Mesendoderm (in vitro differentiated cells): Measurements from ENCODE around the gene MPV17.
A peak's percentile ranks its signal among the peaks of the same experiment; 100 is the strongest.

Source experiments
- DNase-seq: peaks from one replicate; pipeline ENCODE4 v3.0.0; 2013
- H2AK5ac ChIP-seq: 2 replicates; pipeline ENCODE4 v1.6.1; 2013; ENCODE audit warnings: low read length, inconsistent platforms
- H2BK120ac ChIP-seq: 2 replicates; pipeline ENCODE4 v1.6.1; 2013; ENCODE audit warnings: low read depth, mild to moderate bottlenecking, low read length, moderate library complexity, mixed read lengths
- H2BK15ac ChIP-seq: replicated peaks from 2 replicates; pipeline ENCODE4 v1.6.1; 2013; ENCODE audit warnings: low read depth, mild to moderate bottlenecking, moderate library complexity
- H2BK5ac ChIP-seq: 2 replicates; pipeline ENCODE4 v1.6.1; 2013; ENCODE audit warnings: low read length, inconsistent platforms
- H3K18ac ChIP-seq: 2 replicates; pipeline ENCODE4 v1.6.1; 2013; ENCODE audit warnings: mild to moderate bottlenecking, low read length, mixed read lengths
- H3K23ac ChIP-seq: one replicate; pipeline ENCODE4 v1.6.1; 2013; ENCODE audit warnings: low read length
- H3K27ac ChIP-seq: 2 replicates; pipeline ENCODE4 v1.5.1; 2013; ENCODE audit warnings: low read depth, mild to moderate bottlenecking, inconsistent platforms, low read length, moderate library complexity
- H3K27me3 ChIP-seq: 2 replicates; pipeline ENCODE4 v1.6.1; 2013; ENCODE audit warnings: low read length, control low read depth, mild to moderate bottlenecking, inconsistent platforms; ENCODE audit not compliant: insufficient read depth, poor library complexity
- H3K36me3 ChIP-seq: 2 replicates; pipeline ENCODE4 v1.6.1; 2013; ENCODE audit warnings: low read length, inconsistent platforms; ENCODE audit not compliant: control insufficient read depth, insufficient read depth
- H3K4ac ChIP-seq: one replicate; pipeline ENCODE4 v1.6.1; 2013; ENCODE audit warnings: low read depth, mild to moderate bottlenecking, low read length, moderate library complexity
- H3K4me1 ChIP-seq: 2 replicates; pipeline ENCODE4 v1.6.1; 2013; ENCODE audit warnings: low read depth, low read length, inconsistent platforms; ENCODE audit not compliant: control insufficient read depth
- H3K4me2 ChIP-seq: 2 replicates; pipeline ENCODE4 v1.6.1; 2013; ENCODE audit warnings: low read length
- H3K4me3 ChIP-seq: 2 replicates; pipeline ENCODE4 v1.5.1; 2013; ENCODE audit warnings: mild to moderate bottlenecking, low read length
- H3K56ac ChIP-seq: one replicate; pipeline ENCODE4 v1.6.1; 2013; ENCODE audit warnings: low read length
- H3K79me1 ChIP-seq: 2 replicates; pipeline ENCODE4 v1.6.1; 2013; ENCODE audit warnings: low read length, inconsistent platforms
- H3K79me2 ChIP-seq: 2 replicates; pipeline ENCODE4 v1.6.1; 2013; ENCODE audit warnings: mild to moderate bottlenecking, low read length; ENCODE audit not compliant: control insufficient read depth, insufficient read depth
- H3K9ac ChIP-seq: 2 replicates; pipeline ENCODE4 v1.6.1; 2013; ENCODE audit warnings: low read length, inconsistent platforms
- H4K5ac ChIP-seq: one replicate; pipeline ENCODE4 v1.6.1; 2013; ENCODE audit warnings: low read length
- H4K8ac ChIP-seq: one replicate; pipeline ENCODE4 v1.6.1; 2013; ENCODE audit warnings: low read depth, mild to moderate bottlenecking, control low read depth, low read length, moderate library complexity
- WGBS: extraction: QIAGEN DNeasy Blood & Tissue Kit; methylation state at CpG from one replicate; pipeline ENCODE4 v1.1.7; 2013; ENCODE audit warnings: low lambda C conversion rate, missing lambda C conversion rate; ENCODE audit not compliant: insufficient coverage; ENCODE audit errors: extremely low coverage; 5-methylcytosine and 5-hydroxymethylcytosine counted together

The MPV17 gene

GRCh38 chr2:27262379-27263286 is 60.3 kb downstream of the MPV17 start, which contains the start of gene SLC30A3:
SLC30A3 (minus strand) TSS chr2:27263047; CDS start chr2:27262906, 141 bp downstream.
- no CpG with 5 or more reads among the region's 96 CpGs for WGBS
- no peak for DNase-seq
- no peak within 1 kb of the TSS for H2AK5ac ChIP-seq

GRCh38 chr2:27261926-27262298 is 61.0 kb downstream of the MPV17 start:
- Histone ChIP-seq H3K36me3 (no peaks in the 10 kb centered on the region), H3K79me2 (no peaks in the 10 kb centered on the region), H3K18ac (no peak overlapping the region), H3K27me3 (peaks cover 49% of the 10 kb centered on the region), H3K4me2 (no peak overlapping the region), H2BK5ac (no peak overlapping the region), H3K9ac (no peak overlapping the region), H4K8ac (no peak overlapping the region), H3K56ac (no peak overlapping the region), H2BK15ac (no peak overlapping the region), H3K23ac (no peak overlapping the region), H3K4ac (no peak overlapping the region), H3K27ac (no peak overlapping the region), H3K4me3 (no peak overlapping the region), H2BK120ac (no peak overlapping the region), H3K79me1 (no peaks in the 10 kb centered on the region), H3K4me1 (no peaks in the 10 kb centered on the region), H2AK5ac (no peak overlapping the region), H4K5ac (no peak overlapping the region)
- WGBS, result no CpG with 5 or more reads among the region's 40 CpGs
- no peak for DNase-seq

More at GRCh38 chr2:27262379-27263286, 60.3 kb downstream of the MPV17 start, which contains the start of gene SLC30A3:
- Histone ChIP-seq H3K27me3 (peaks cover 52% of the 10 kb centered on the region), H3K4me1 (no peaks in the 10 kb centered on the region), H4K8ac (no peak within 1 kb of the TSS), H3K56ac (peak within 1 kb of the TSS; percentile 69), H3K27ac (no peak within 1 kb of the TSS), H4K5ac (no peak within 1 kb of the TSS), H3K79me2 (no peaks in the 10 kb centered on the region), H2BK120ac (no peak within 1 kb of the TSS), H3K4ac (no peak within 1 kb of the TSS), H2BK15ac (no peak within 1 kb of the TSS), H3K18ac (no peak within 1 kb of the TSS), H3K4me3 (peak within 1 kb of the TSS; percentile 22), H3K23ac (no peak within 1 kb of the TSS), H3K9ac (peak within 1 kb of the TSS; percentile 50), H2BK5ac (no peak within 1 kb of the TSS), H3K36me3 (no peaks in the 10 kb centered on the region), H3K79me1 (no peaks in the 10 kb centered on the region), H3K4me2 (peak within 1 kb of the TSS; percentile 62)

GRCh38 chr2:27261241-27261925 is 61.5 kb downstream of the MPV17 start:
- peaks cover 48% of the 10 kb centered on the region for H3K27me3 ChIP-seq
- H3K23ac ChIP-seq, result peak overlapping the region; percentile 9
- no peak overlapping the region for H3K4me2 ChIP-seq
- no peak overlapping the region for H2BK120ac ChIP-seq
- H3K18ac ChIP-seq, result no peak overlapping the region
- H4K5ac ChIP-seq, result no peak overlapping the region
- H3K79me1 ChIP-seq, result no peaks in the 10 kb centered on the region
- H3K4me3 ChIP-seq, result no peak overlapping the region
- DNase-seq, result no peak
- H3K36me3 ChIP-seq, result no peaks in the 10 kb centered on the region
- no peak overlapping the region for H2AK5ac ChIP-seq
- no CpG with 5 or more reads among the region's 11 CpGs for WGBS
- H3K79me2 ChIP-seq, result no peaks in the 10 kb centered on the region
- H3K4ac ChIP-seq, result no peak overlapping the region
- no peak overlapping the region for H3K27ac ChIP-seq
- no peak overlapping the region for H2BK15ac ChIP-seq
- no peak overlapping the region for H2BK5ac ChIP-seq
- H4K8ac ChIP-seq, result no peak overlapping the region
- no peak overlapping the region for H3K56ac ChIP-seq
- no peak overlapping the region for H3K9ac ChIP-seq
- no peaks in the 10 kb centered on the region for H3K4me1 ChIP-seq
